Fibroblast of villous mesenchyme (primary cell): ENCODE data around the gene REPIN1. TPM values are rescaled to one million over a fixed set of nuclear protein-coding genes. Genes with fewer than 3 reads are reported as not detected.

Experiments used
- DNase-seq: peaks from one replicate; pipeline ENCODE4 v3.0.0-alpha.2; 2010; ENCODE audit warnings: low read depth
- H3K4me3 ChIP-seq: 2 replicates; pipeline ENCODE4 v1.5.1; 2011; ENCODE audit warnings: low read depth, mild to moderate bottlenecking, low read length
- total RNA-seq: library from RNA; depleted of rRNA; stranded (reverse); fragments of >200 nt; gene quantifications from 2 replicates; pipeline ENCODE4 v1.2.3, GENCODE V29; 2012
- TF ChIP-seq, protein P1 (sequence below): IDR thresholded peaks from 2 replicates; pipeline ENCODE4 v1.5.1; 2012; ENCODE audit warnings: low read depth, mild to moderate bottlenecking, low read length; ENCODE audit not compliant: insufficient read depth

REPIN1 gene
- total RNA-seq, 1 donor = 98.4 TPM

DNA sequence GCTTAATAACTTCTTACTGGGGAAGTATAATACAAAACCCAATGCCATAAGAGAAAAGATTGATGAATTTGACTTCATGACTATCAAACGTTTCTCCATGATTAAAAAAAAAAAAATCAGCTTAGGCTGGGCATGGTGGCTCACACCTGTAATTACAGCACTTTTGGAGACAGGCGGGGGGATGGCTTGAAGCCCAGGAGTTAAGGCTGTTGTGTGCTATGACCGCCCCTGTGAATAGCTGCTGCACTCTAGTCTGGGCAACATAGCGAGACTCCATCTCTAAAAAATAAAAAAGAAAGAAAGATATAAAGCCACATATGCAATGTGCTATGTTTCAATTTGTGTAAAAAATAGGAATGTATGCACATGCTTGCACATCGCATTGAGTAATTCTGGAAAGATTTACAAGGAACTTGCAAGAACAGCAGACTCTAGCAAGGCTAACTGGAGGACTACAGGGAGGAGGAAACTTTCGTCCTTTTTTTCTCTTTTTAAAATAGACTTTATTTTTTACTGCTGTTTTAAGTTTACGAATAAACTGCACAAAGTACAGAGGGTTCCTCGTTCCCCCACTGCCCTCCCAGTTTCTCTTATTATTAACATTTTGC lies 16.9 kb upstream of the REPIN1 start:
- peak; percentile 41 for DNase-seq
- no peak overlapping the region for H3K4me3 ChIP-seq
- TF ChIP-seq, protein P1, sequence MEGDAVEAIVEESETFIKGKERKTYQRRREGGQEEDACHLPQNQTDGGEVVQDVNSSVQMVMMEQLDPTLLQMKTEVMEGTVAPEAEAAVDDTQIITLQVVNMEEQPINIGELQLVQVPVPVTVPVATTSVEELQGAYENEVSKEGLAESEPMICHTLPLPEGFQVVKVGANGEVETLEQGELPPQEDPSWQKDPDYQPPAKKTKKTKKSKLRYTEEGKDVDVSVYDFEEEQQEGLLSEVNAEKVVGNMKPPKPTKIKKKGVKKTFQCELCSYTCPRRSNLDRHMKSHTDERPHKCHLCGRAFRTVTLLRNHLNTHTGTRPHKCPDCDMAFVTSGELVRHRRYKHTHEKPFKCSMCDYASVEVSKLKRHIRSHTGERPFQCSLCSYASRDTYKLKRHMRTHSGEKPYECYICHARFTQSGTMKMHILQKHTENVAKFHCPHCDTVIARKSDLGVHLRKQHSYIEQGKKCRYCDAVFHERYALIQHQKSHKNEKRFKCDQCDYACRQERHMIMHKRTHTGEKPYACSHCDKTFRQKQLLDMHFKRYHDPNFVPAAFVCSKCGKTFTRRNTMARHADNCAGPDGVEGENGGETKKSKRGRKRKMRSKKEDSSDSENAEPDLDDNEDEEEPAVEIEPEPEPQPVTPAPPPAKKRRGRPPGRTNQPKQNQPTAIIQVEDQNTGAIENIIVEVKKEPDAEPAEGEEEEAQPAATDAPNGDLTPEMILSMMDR = no peak

DNA sequence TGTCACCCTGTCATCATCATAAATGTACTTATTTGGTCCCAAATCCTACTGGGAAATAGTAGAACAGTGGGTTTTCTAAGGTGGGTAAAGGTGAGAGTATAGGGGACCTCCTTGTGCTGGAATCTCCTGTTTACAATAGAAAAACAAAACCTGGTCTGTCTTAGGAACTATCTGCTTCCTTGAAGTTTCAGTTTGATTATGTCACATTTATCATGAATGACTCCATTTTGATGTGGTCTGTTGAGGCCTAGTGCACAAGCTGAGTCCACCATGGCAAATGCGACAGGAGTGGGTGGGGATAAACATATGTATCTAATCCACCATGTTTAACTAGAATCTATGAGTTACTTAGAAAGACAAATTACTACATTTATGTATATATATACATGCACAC lies 13.0 kb upstream of the REPIN1 start:
- TF ChIP-seq, protein P1 = no peak
- DNase-seq = no peak
- H3K4me3 ChIP-seq = no peak overlapping the region

DNA sequence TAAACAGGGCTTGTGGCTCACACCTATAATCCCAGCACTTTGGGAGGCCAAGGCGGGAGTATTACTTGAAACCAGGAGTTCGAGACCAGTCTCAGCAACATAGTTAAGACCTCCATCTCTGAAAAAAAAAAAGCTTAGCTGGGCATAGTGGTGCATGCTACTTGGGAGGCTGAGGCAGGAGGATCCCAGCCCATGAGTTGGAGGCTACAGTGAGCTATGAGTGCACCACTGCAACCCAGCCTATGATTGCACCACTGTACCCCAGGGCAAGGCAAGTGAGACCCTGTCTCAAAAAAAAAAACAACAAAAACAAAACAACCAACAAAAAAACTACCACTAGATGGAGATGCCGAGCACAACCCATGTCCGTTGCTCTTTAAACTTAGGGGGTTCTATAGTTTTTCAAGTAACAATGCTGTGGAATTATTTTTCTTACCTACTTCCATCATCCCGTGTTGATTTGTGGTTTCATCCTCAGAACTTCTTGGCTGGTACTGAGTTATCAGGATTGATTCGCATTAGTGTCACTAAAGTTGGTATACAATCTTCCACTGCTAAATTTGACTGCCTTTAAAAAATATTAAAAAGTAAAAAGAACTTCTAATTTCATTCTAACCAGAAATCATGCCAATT lies 12.2 kb upstream of the REPIN1 start:
- DNase-seq = peak; percentile 55
- no peak overlapping the region for H3K4me3 ChIP-seq
- TF ChIP-seq, protein P1 = peak; percentile 67

DNA sequence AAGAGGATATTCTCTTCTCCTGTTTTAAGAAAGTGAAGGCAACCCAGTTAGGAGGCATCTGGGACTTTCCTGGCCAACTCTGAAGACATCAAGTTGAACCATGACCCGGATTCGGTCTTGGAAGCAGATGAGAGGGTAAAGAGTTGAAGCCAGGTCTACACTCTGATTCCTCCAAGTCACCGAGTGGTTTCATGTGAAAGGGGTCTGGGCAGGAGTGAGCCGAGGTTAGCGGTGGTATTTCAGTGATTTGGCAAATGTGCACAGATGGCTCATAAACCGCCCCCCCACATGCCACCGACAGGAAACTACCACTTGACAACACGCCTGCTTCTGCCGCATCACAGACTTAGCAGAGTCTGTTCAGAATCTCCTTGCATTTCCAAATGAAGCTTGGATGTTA lies 11.4 kb upstream of the REPIN1 start:
- TF ChIP-seq, protein P1 = no peak
- no peak for DNase-seq

DNA sequence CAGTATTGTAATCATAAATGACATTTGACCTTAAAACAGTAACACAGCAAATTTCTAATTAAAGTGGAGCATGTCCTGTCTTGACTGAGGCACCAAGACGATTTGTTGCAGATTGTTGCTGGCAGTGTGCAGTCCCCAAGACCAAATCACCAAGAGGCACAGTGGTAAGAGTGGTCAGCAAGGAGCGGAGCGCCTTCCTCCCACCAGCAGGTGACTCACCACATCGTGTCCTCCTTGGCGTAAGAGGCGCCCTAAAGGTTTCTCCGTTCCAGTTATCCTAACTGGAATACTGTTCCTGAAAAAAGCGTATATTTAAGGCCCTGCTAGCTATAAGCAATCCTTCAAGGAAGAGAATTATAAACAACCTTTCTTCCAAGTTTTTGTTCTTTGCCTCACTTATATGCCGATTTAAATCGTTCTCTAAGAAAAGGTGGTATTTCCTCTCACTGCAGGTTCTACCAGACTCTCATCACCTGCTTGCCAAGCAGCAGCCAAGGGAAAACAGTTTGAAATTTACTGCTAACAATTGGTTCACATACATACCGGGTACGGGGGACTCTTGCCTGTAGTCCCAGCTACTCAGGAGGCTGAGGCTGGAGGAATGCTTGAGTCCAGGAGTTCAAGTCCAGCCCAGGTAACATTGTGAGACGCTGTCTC lies 10.7 kb upstream of the REPIN1 start:
- TF ChIP-seq, protein P1 = no peak
- H3K4me3 ChIP-seq = no peak overlapping the region
- no peak for DNase-seq

More for the DNA sequence above, 11.4 kb upstream of the REPIN1 start:
- H3K4me3 ChIP-seq = no peak overlapping the region

DNA sequence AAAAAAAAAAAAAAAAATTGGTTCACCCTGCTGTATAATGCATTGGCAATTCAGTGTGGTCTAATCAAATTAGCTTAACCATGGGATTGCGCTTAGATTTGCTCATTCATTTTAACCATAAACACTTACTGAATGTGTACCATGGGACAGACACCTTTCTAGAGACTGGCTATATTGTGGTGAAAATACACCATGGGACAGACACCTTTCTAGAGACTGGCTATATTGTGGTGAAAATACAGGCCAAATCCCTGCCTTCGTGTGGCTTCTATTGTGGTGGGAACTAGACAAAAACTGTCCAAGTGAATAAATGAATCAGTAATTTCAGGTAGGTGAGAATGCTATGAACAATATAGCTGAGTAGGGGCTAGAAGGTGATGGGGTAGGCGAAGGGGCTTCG lies 10.2 kb upstream of the REPIN1 start:
- TF ChIP-seq, protein P1 = no peak
- H3K4me3 ChIP-seq = no peak overlapping the region
- DNase-seq = no peak
